ENCODE results near the gene CLCNKA.
"Not testable (repeated sequence)": the region's sequence is repeated elsewhere in the genome, so short reads cannot be mapped to it uniquely, and the experiment has no call there.

- TF ChIP-seq, protein P1, sequence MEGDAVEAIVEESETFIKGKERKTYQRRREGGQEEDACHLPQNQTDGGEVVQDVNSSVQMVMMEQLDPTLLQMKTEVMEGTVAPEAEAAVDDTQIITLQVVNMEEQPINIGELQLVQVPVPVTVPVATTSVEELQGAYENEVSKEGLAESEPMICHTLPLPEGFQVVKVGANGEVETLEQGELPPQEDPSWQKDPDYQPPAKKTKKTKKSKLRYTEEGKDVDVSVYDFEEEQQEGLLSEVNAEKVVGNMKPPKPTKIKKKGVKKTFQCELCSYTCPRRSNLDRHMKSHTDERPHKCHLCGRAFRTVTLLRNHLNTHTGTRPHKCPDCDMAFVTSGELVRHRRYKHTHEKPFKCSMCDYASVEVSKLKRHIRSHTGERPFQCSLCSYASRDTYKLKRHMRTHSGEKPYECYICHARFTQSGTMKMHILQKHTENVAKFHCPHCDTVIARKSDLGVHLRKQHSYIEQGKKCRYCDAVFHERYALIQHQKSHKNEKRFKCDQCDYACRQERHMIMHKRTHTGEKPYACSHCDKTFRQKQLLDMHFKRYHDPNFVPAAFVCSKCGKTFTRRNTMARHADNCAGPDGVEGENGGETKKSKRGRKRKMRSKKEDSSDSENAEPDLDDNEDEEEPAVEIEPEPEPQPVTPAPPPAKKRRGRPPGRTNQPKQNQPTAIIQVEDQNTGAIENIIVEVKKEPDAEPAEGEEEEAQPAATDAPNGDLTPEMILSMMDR (conservative IDR thresholded peaks at IDR 0.05): not testable (repeated sequence)
- TF ChIP-seq ZFX (IDR thresholded peaks at IDR 0.05): not testable (repeated sequence)
Measured at GRCh38 chr1:16061989-16062686, 40.3 kb downstream of the CLCNKA start.

All from C4-2B (cell line).